NAMALWA (cell line): ENCODE measurements around the gene TP53TG5.
A peak's percentile ranks its signal among the peaks of the same experiment; 100 is the strongest.
"Not testable (repeated sequence)": the region's sequence is repeated elsewhere in the genome, so short reads cannot be mapped to it uniquely, and the experiment has no call there.

Experiments used
- DNase-seq: peaks from one replicate; pipeline ENCODE4 v3.0.0-alpha.2; 2015; ENCODE audit warnings: low spot score

TP53TG5 gene

GRCh38 chr20:45366192-45366591 is 11.9 kb downstream of the TP53TG5 start:
- DNase-seq: no peak

- DNase-seq: no peak
These were observed 12.6 kb downstream of the TP53TG5 start for GRCh38 chr20:45365444-45365970.

- DNase-seq: peak; percentile 38
These were observed 14.3 kb downstream of the TP53TG5 start for GRCh38 chr20:45363611-45364492.

GRCh38 chr20:45362804-45363610 is 15.1 kb downstream of the TP53TG5 start, which contains the start of gene SYS1:
SYS1 (plus strand) TSS chr20:45363156; CDS start chr20:45363532, 376 bp downstream.
- DNase-seq: peak; percentile 98

- DNase-seq: no peak
These were observed 16.3 kb downstream of the TP53TG5 start for GRCh38 chr20:45361793-45362192.

GRCh38 chr20:45359406-45360148 is 18.5 kb downstream of the TP53TG5 start:
- no peak for DNase-seq

GRCh38 chr20:45359069-45359405 is 19.1 kb downstream of the TP53TG5 start:
- no peak for DNase-seq

GRCh38 chr20:45358282-45359068 is 19.6 kb downstream of the TP53TG5 start:
- no peak for DNase-seq

- DNase-seq: no peak
These were observed 22.7 kb downstream of the TP53TG5 start for GRCh38 chr20:45355209-45356084.

- DNase-seq: no peak
These were observed 23.5 kb downstream of the TP53TG5 start for GRCh38 chr20:45354423-45355208.

- DNase-seq: no peak
These were observed 24.4 kb downstream of the TP53TG5 start for GRCh38 chr20:45353746-45354145.

GRCh38 chr20:45352729-45353128 is 25.4 kb downstream of the TP53TG5 start:
- no peak for DNase-seq

GRCh38 chr20:45350795-45351194 is 27.3 kb downstream of the TP53TG5 start:
- DNase-seq: not testable (repeated sequence)

GRCh38 chr20:45350217-45350616 is 27.9 kb downstream of the TP53TG5 start:
- DNase-seq: no peak

GRCh38 chr20:45347936-45348778 is 30.0 kb downstream of the TP53TG5 start, which contains the start of gene SDC4:
SDC4 (minus strand) TSS chr20:45348424; CDS start chr20:45348384, 40 bp downstream.
- DNase-seq: no peak

GRCh38 chr20:45347297-45347935 is 30.7 kb downstream of the TP53TG5 start:
- no peak for DNase-seq

- DNase-seq: no peak
These were observed 31.3 kb downstream of the TP53TG5 start for GRCh38 chr20:45346851-45347250.

GRCh38 chr20:45346291-45346718 is 31.8 kb downstream of the TP53TG5 start:
- no peak for DNase-seq
